SH-SY5Y (cell line): Measurements from ENCODE around the gene MEPCE.

ENCODE experiments used
- GATA2 ChIP-seq: IDR thresholded peaks from 2 replicates; pipeline ENCODE4 v1.6.1; 2011; ENCODE audit warnings: mild to moderate bottlenecking, low read depth, low read length
- GATA3 ChIP-seq: IDR thresholded peaks from 2 replicates; pipeline ENCODE4 v1.6.1; 2011; ENCODE audit warnings: low read depth, mild to moderate bottlenecking, low read length, moderate library complexity

MEPCE gene

GRCh38 chr7:100428199-100428966 lies 1.2 kb upstream of the MEPCE start, which contains the start of gene ZCWPW1:
Gene ZCWPW1 (minus strand): TSS chr7:100428703. CDS start chr7:100420649, 8,054 bp downstream.
- TF ChIP-seq GATA3 (no peak), GATA2 (no peak)

- TF ChIP-seq GATA2 (no peak), GATA3 (no peak)
Measured at GRCh38 chr7:100428967-100429636, 529 bp upstream of the MEPCE start.

- no peak for TF ChIP-seq GATA3
- no peak for TF ChIP-seq GATA2
Measured at GRCh38 chr7:100430493-100431285, 1.1 kb downstream of the MEPCE start.

- no peak for TF ChIP-seq GATA3
- no peak for TF ChIP-seq GATA2
Measured at GRCh38 chr7:100431286-100431735, 1.7 kb downstream of the MEPCE start.

- TF ChIP-seq GATA2, result no peak
- no peak for TF ChIP-seq GATA3
Measured at GRCh38 chr7:100432053-100432452, 2.4 kb downstream of the MEPCE start.

- TF ChIP-seq GATA2 (no peak), GATA3 (no peak)
Measured at GRCh38 chr7:100432621-100433275, 3.1 kb downstream of the MEPCE start.

- TF ChIP-seq GATA3, result no peak
- no peak for TF ChIP-seq GATA2
Measured at GRCh38 chr7:100433276-100433591, 3.6 kb downstream of the MEPCE start.

GRCh38 chr7:100433592-100434296 lies 4.1 kb downstream of the MEPCE start:
- TF ChIP-seq GATA3, result no peak
- no peak for TF ChIP-seq GATA2

GRCh38 chr7:100434297-100435144 lies 4.9 kb downstream of the MEPCE start:
- no peak for TF ChIP-seq GATA2
- no peak for TF ChIP-seq GATA3

GRCh38 chr7:100435401-100436304 lies 6.0 kb downstream of the MEPCE start:
- TF ChIP-seq GATA3, result no peak
- TF ChIP-seq GATA2, result no peak

- no peak for TF ChIP-seq GATA2
- TF ChIP-seq GATA3, result no peak
Measured at GRCh38 chr7:100437150-100438100, 7.8 kb downstream of the MEPCE start.
